ENCODE results near the gene DPYSL5.

DNA sequence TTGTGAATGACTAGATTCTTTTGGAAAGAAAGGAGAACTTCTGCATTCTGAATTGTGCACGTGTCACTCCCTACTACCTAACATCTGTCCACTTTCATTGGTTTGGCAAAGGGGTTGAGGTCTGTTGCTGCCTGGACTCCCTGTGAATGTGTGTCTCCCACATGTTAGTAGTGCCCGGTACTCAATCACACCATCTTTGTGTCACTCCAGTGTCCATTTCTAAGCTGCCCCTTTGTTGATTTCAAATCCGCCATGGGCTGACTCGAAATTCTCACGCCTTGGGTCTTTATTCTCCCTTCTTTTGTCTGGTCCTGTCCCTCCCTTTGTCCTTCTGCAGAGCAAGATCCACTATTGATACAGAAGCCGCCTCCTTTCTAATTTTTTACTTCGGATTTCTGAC, 7.5 kb downstream of the DPYSL5 start:
- TF ChIP-seq, protein P1, sequence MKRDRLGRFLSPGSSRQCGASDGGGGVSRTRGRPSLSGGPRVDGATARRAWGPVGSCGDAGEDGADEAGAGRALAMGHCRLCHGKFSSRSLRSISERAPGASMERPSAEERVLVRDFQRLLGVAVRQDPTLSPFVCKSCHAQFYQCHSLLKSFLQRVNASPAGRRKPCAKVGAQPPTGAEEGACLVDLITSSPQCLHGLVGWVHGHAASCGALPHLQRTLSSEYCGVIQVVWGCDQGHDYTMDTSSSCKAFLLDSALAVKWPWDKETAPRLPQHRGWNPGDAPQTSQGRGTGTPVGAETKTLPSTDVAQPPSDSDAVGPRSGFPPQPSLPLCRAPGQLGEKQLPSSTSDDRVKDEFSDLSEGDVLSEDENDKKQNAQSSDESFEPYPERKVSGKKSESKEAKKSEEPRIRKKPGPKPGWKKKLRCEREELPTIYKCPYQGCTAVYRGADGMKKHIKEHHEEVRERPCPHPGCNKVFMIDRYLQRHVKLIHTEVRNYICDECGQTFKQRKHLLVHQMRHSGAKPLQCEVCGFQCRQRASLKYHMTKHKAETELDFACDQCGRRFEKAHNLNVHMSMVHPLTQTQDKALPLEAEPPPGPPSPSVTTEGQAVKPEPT (CRISPR knock-in tag; IDR thresholded peaks at IDR 0.05; ENCODE audit: low read depth) = no peak
- TF ChIP-seq BRCA1 (CRISPR knock-in tag; IDR thresholded peaks at IDR 0.05) = no peak
- TF ChIP-seq SRSF1 (optimal IDR thresholded peaks at IDR 0.05; ENCODE audit: low read depth, low read length) = no peak

Measured in HepG2 (cell line).